Measurements from ENCODE around the gene ARL16. TPM values are rescaled to one million over a fixed set of nuclear protein-coding genes. Genes with fewer than 3 reads are reported as not detected.

Gene ARL16
- total and polyA plus RNA-seq, 2 of the 8 experiments (the other 6 are each of a cell fraction or from before 2014, with no cell fraction given): 37.0 to 60.8 TPM

- H3K27me3 ChIP-seq (replicated peaks in 1 of 4; ENCODE audit: control insufficient read depth in 3 of 4, extremely low read depth in 1 of 4, insufficient read depth in 3 of 4, low read length in 3 of 4): no peaks in the 10 kb centered on the region
- 89% methylated on average over 15 of the region's 15 CpGs; no CpG with 5 or more reads in 1 of the 2 experiments for WGBS, 2 experiments (ENCODE audit: extremely low coverage in 1 of 2, insufficient coverage in 1 of 2, insufficient read length in 1 of 2, insufficient replicate concordance in 2 of 2, low coverage in 1 of 2, low lambda C conversion rate in 2 of 2, missing lambda C conversion rate in 1 of 2)
- FAIRE-seq: no peak
These were observed 27.4 kb downstream of the ARL16 start, which contains the start of gene PDE6G for GRCh38 chr17:81656118-81656743. Gene PDE6G (minus strand): TSS chr17:81656542. CDS start chr17:81653305, 3,237 bp downstream.

More at GRCh38 chr17:81656118-81656743, 27.4 kb downstream of the ARL16 start, which contains the start of gene PDE6G:
- ChIA-PET POLR2A (ENCODE audit: partially characterized antibody) (interaction anchor here (1.0 to 3.7 kb wide), 7 partner anchors 9 to 47 kb away, joined by 3 to 17 read pairs (median 4); partner anchors contain the start of genes CCDC137, MRPL12 and OXLD1), CTCF (ENCODE audit: partially characterized antibody) (interaction anchor here (0.7 to 2.1 kb wide), 4 partner anchors 9 to 19 kb away, joined by 3 to 7 read pairs (median 4); no protein-coding TSS in a partner anchor)
- Histone ChIP-seq H3K4me2 (ENCODE audit: insufficient read depth in 1 of 2, low read depth in 2 of 2, low read length in 2 of 2) (no peak within 1 kb of the TSS), H3K4me3 (ENCODE audit: extremely low read depth in 1 of 4, insufficient read depth in 2 of 4, low read depth in 3 of 4, low read length in 4 of 4) (no peak within 1 kb of the TSS), H2BK5ac (ENCODE audit: low read depth, low read length) (no peak within 1 kb of the TSS), H2BK15ac (ENCODE audit: low read length) (peak within 1 kb of the TSS; percentile 72; the same call in 1 of the 2 replicates), H3K23ac (ENCODE audit: insufficient read length) (no peak within 1 kb of the TSS), H4K5ac (ENCODE audit: insufficient read length, low read depth, low read length) (no peak within 1 kb of the TSS), H2BK120ac (replicated peaks; ENCODE audit: low read depth, low read length) (no peak within 1 kb of the TSS), H2BK20ac (ENCODE audit: low read length) (0 out of 2 replicates have a peak within 1 kb of the TSS, but pooled peaks have one; percentile 7), H3K9ac (replicated peaks in 1 of 4; ENCODE audit: extremely low read depth in 1 of 4, low read depth in 3 of 4, low read length in 3 of 4) (peak within 1 kb of the TSS in 1 of 4 experiments; percentile 30; a peak in 1 of 7 replicates), H3K36me3 (ENCODE audit: control insufficient read depth in 2 of 4, insufficient read depth in 4 of 4, low read length in 3 of 4) (no peaks in the 10 kb centered on the region), H3K56ac (replicated peaks; ENCODE audit: insufficient read length, low read depth, low read length) (no peak within 1 kb of the TSS), H3K14ac (ENCODE audit: insufficient read length) (no peak within 1 kb of the TSS), H3K27ac (ENCODE audit: low read depth, low read length) (no peak within 1 kb of the TSS), H2AK5ac (ENCODE audit: low read depth, low read length) (no peak within 1 kb of the TSS), H2BK12ac (ENCODE audit: low read depth, low read length) (0 out of 2 replicates have a peak within 1 kb of the TSS, but pooled peaks have one; percentile 39), H3K79me1 (ENCODE audit: low read depth, low read length) (peaks cover 3% of the 10 kb centered on the region; the same call in 1 of the 2 replicates), H4K8ac (ENCODE audit: extremely low read depth, insufficient read depth, low read length) (peak within 1 kb of the TSS; percentile 68), H3K9me3 (ENCODE audit: insufficient read depth in 2 of 2, low read depth in 1 of 2, low read length in 1 of 2) (no peaks in the 10 kb centered on the region), H3K79me2 (ENCODE audit: control insufficient read depth in 1 of 2, insufficient read depth in 2 of 2, low read length in 2 of 2) (no peaks in the 10 kb centered on the region), H4K20me1 (replicated peaks in 1 of 2; ENCODE audit: control insufficient read depth in 1 of 2, insufficient read depth in 2 of 2, low read length in 2 of 2) (no peaks in the 10 kb centered on the region), H3K4me1 (replicated peaks in 1 of 4; ENCODE audit: control insufficient read depth in 3 of 4, insufficient read depth in 4 of 4, low read length in 3 of 4) (peaks cover 0 to 10% (median 7%) of the 10 kb centered on the region in 4 experiments; a peak in 6 of 7 replicates), H3K4ac (replicated peaks; ENCODE audit: insufficient read length, low read depth, low read length) (no peak within 1 kb of the TSS), H4K91ac (replicated peaks; ENCODE audit: insufficient read length, low read length) (peak within 1 kb of the TSS; percentile 54), H3K23me2 (ENCODE audit: low read depth, low read length) (no peaks in the 10 kb centered on the region), H2AFZ (ENCODE audit: low read length) (no peak within 1 kb of the TSS), H3K18ac (ENCODE audit: extremely low read depth, low read length) (no peak within 1 kb of the TSS)
- no peak for DNase-seq (ENCODE audit: low read depth in 1 of 2, low spot score in 2 of 2)
